Panc1 (cell line): Measurements from ENCODE around the gene ATP11A. TPM values are rescaled to one million over a fixed set of nuclear protein-coding genes. Genes with fewer than 3 reads are reported as not detected.

Experiments
- ATAC-seq: fragments of 200-7000 bp; cut with Tn5 transposase; 2 replicates; pipeline ENCODE4 v1.9.1; 2020; ENCODE audit warnings: mild to moderate bottlenecking, moderate library complexity
- BruUV-seq: library from RNA; stranded (reverse); fragments of 400-500 nt; replicated peaks from 2 replicates; lab custom pipeline; 2021; lab: Mats Ljungman, UMichigan
- CTCF ChIA-PET: fragments of 300-600 bp; sonication (Branson Sonifier 250); formaldehyde crosslinking; loops from one replicate; lab custom pipeline; 2022; ENCODE audit warnings: antibody characterized with exemption; lab: Charles Lee
- POLR2A ChIA-PET: fragments of 300-600 bp; sonication (Branson Sonifier 250); formaldehyde crosslinking; loops from one replicate; lab custom pipeline; 2022; ENCODE audit warnings: antibody characterized with exemption; lab: Charles Lee
- DNase-seq: peaks from one replicate; pipeline ENCODE4 v3.0.0-alpha.2; 2010; ENCODE audit warnings: low read depth, low spot score
- H3K27ac ChIP-seq: 2 replicates; pipeline ENCODE4 v1.5.1; 2011; ENCODE audit warnings: mild to moderate bottlenecking, low read length, inconsistent platforms
- H3K27me3 ChIP-seq: fragments of 200-500 bp; sonication (Bioruptor generic); 2 replicates; pipeline ENCODE4 v1.6.0; 2014; ENCODE audit warnings: low read length, inconsistent platforms; ENCODE audit not compliant: control insufficient read depth, insufficient read depth
- H3K36me3 ChIP-seq: fragments of 200-500 bp; sonication (Bioruptor generic); 2 replicates; pipeline ENCODE4 v1.5.1; 2014; ENCODE audit warnings: inconsistent platforms, mild to moderate bottlenecking, low read length, moderate library complexity; ENCODE audit not compliant: control insufficient read depth, insufficient read depth
- H3K4me1 ChIP-seq: 2 replicates; pipeline ENCODE4 v1.5.1; 2011; ENCODE audit warnings: inconsistent platforms, mild to moderate bottlenecking, low read length, moderate library complexity; ENCODE audit not compliant: control insufficient read depth, insufficient read depth
- H3K4me3 ChIP-seq, 2 experiments: 2 replicates each; pipeline ENCODE4 v1.5.1; 2011 to 2012; ENCODE audit warnings: low read depth in 2 of 2, low read length in 2 of 2, mild to moderate bottlenecking in 2 of 2, inconsistent platforms in 1 of 2, moderate library complexity in 1 of 2
- H3K9me3 ChIP-seq: fragments of 200-500 bp; sonication (Bioruptor generic); 2 replicates; pipeline ENCODE4 v1.5.1; 2014; ENCODE audit warnings: low read depth, mild to moderate bottlenecking, inconsistent platforms, low read length, moderate library complexity; ENCODE audit not compliant: control insufficient read depth, insufficient read depth
- POLR2AphosphoS5 ChIP-seq: IDR thresholded peaks from 2 replicates; pipeline ENCODE4 v1.6.1; 2012; ENCODE audit warnings: mild to moderate bottlenecking, low read depth, low read length, moderate library complexity
- SIN3A ChIP-seq: IDR thresholded peaks from 2 replicates; pipeline ENCODE4 v1.6.1; 2012; ENCODE audit warnings: low read depth, mild to moderate bottlenecking, low read length, moderate library complexity, borderline replicate concordance; ENCODE audit not compliant: insufficient read depth
- TCF7L2 ChIP-seq: IDR thresholded peaks from 2 replicates; pipeline ENCODE4 v1.6.1; 2011; ENCODE audit warnings: mild to moderate bottlenecking, low read depth, low read length, inconsistent platforms
- in situ Hi-C: cut with HindIII; loops from 2 replicates; pipeline ENCODE4 v1.10.0; 2016; ENCODE audit warnings: low sequenced_read_pairs, low pct_unique_long_range_greater_than_20kb
- intact Hi-C: fragments of 100-400 bp; cut with micrococcal nuclease; formaldehyde crosslinking; loops from one replicate; pipeline ENCODE4 v1.10.0; 2022; ENCODE audit not compliant: unreplicated experiment
- total RNA-seq: library from RNA; stranded (reverse); gene quantifications from one replicate; pipeline ENCODE4 v1.2.1, GENCODE V29; 2021; ENCODE audit not compliant: unreplicated experiment
- TF ChIP-seq, protein P1 (sequence below), 2 experiments: IDR thresholded peaks; 2 replicates each; pipeline ENCODE4 v1.6.1; 2011 to 2012; ENCODE audit warnings: low read depth in 2 of 2, control low read depth in 1 of 2, low read length in 1 of 2, mild to moderate bottlenecking in 1 of 2, moderate library complexity in 1 of 2; ENCODE audit not compliant: insufficient read depth in 1 of 2
- TF ChIP-seq, protein P2 (sequence below): fragments of 450-650 bp; IDR thresholded peaks from 2 replicates; pipeline ENCODE4 v1.5.1; 2017; ENCODE audit warnings: mild to moderate bottlenecking

The ATP11A gene
- total RNA-seq, 1 experiment from 2014 or later = 85.8 TPM

- no peak for DNase-seq
- no peak for ATAC-seq
- POLR2A ChIA-PET = no interaction called here
- in situ Hi-C loops = no loop called here
- no peaks in the 10 kb centered on the region for H3K9me3 ChIP-seq
- H3K4me1 ChIP-seq = no peaks in the 10 kb centered on the region
- H3K27ac ChIP-seq = no peak overlapping the region
- BruUV-seq = no TSS peak
- no peak overlapping the region for H3K4me3 ChIP-seq
- intact Hi-C loops = no loop called here
- TF ChIP-seq, protein P1, sequence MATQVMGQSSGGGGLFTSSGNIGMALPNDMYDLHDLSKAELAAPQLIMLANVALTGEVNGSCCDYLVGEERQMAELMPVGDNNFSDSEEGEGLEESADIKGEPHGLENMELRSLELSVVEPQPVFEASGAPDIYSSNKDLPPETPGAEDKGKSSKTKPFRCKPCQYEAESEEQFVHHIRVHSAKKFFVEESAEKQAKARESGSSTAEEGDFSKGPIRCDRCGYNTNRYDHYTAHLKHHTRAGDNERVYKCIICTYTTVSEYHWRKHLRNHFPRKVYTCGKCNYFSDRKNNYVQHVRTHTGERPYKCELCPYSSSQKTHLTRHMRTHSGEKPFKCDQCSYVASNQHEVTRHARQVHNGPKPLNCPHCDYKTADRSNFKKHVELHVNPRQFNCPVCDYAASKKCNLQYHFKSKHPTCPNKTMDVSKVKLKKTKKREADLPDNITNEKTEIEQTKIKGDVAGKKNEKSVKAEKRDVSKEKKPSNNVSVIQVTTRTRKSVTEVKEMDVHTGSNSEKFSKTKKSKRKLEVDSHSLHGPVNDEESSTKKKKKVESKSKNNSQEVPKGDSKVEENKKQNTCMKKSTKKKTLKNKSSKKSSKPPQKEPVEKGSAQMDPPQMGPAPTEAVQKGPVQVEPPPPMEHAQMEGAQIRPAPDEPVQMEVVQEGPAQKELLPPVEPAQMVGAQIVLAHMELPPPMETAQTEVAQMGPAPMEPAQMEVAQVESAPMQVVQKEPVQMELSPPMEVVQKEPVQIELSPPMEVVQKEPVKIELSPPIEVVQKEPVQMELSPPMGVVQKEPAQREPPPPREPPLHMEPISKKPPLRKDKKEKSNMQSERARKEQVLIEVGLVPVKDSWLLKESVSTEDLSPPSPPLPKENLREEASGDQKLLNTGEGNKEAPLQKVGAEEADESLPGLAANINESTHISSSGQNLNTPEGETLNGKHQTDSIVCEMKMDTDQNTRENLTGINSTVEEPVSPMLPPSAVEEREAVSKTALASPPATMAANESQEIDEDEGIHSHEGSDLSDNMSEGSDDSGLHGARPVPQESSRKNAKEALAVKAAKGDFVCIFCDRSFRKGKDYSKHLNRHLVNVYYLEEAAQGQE (IDR thresholded peaks at IDR 0.05; ENCODE audit: insufficient read depth in 1 of 2, low read depth in 2 of 2, low read length in 1 of 2) = no peak
- TF ChIP-seq POLR2AphosphoS5 = no peak
- TF ChIP-seq, protein P2, sequence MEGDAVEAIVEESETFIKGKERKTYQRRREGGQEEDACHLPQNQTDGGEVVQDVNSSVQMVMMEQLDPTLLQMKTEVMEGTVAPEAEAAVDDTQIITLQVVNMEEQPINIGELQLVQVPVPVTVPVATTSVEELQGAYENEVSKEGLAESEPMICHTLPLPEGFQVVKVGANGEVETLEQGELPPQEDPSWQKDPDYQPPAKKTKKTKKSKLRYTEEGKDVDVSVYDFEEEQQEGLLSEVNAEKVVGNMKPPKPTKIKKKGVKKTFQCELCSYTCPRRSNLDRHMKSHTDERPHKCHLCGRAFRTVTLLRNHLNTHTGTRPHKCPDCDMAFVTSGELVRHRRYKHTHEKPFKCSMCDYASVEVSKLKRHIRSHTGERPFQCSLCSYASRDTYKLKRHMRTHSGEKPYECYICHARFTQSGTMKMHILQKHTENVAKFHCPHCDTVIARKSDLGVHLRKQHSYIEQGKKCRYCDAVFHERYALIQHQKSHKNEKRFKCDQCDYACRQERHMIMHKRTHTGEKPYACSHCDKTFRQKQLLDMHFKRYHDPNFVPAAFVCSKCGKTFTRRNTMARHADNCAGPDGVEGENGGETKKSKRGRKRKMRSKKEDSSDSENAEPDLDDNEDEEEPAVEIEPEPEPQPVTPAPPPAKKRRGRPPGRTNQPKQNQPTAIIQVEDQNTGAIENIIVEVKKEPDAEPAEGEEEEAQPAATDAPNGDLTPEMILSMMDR = no peak
- TF ChIP-seq TCF7L2 = no peak
- TF ChIP-seq SIN3A = no peak
- CTCF ChIA-PET = no interaction called here
- H3K36me3 ChIP-seq = no peaks in the 10 kb centered on the region
- no peaks in the 10 kb centered on the region for H3K27me3 ChIP-seq
Observed at GRCh38 chr13:112889351-112890290, 199.8 kb downstream of the ATP11A start.

- H3K36me3 ChIP-seq = no peaks in the 10 kb centered on the region
- ATAC-seq (no peak), DNase-seq (no peak)
- no peaks in the 10 kb centered on the region for H3K4me1 ChIP-seq
- H3K27me3 ChIP-seq = no peaks in the 10 kb centered on the region
- in situ Hi-C loops = no loop called here
- intact Hi-C loops = no loop called here
- H3K9me3 ChIP-seq = no peaks in the 10 kb centered on the region
- TF ChIP-seq SIN3A (no peak), POLR2AphosphoS5 (no peak), TCF7L2 (no peak)
- TF ChIP-seq, protein P2 = no peak
- TF ChIP-seq, protein P1 (IDR thresholded peaks at IDR 0.05; ENCODE audit: insufficient read depth in 1 of 2, low read depth in 2 of 2, low read length in 1 of 2) = no peak
- ChIA-PET POLR2A (no interaction called here), CTCF (no interaction called here)
- no peak overlapping the region for H3K4me3 ChIP-seq
- BruUV-seq = no TSS peak
- no peak overlapping the region for H3K27ac ChIP-seq
Observed at GRCh38 chr13:112890316-112891145, 200.7 kb downstream of the ATP11A start.
